BE2C (cell line): Measurements from ENCODE around the gene AGBL4.

Experiments
- DNase-seq: peaks from one replicate; pipeline ENCODE4 v3.0.0-alpha.2; 2020
- H3K27me3 ChIP-seq: fragments of 250-450 bp; sonication (Bioruptor Pico); 2 replicates; pipeline ENCODE4 v1.5.1; 2020; ENCODE audit warnings: mild to moderate bottlenecking
- H3K36me3 ChIP-seq: fragments of 250-450 bp; sonication (Bioruptor Pico); 2 replicates; pipeline ENCODE4 v1.5.1; 2020; ENCODE audit warnings: mild to moderate bottlenecking
- H3K4me1 ChIP-seq: fragments of 250-450 bp; sonication (Bioruptor Pico); 2 replicates; pipeline ENCODE4 v1.5.1; 2020
- H3K4me3 ChIP-seq: 2 replicates; pipeline ENCODE4 v1.5.1; 2011; ENCODE audit warnings: low read depth, low read length
- H3K9me3 ChIP-seq: fragments of 250-450 bp; sonication (Bioruptor Pico); 2 replicates; pipeline ENCODE4 v1.5.1; 2020
- TF ChIP-seq, protein P1 (sequence below): IDR thresholded peaks from 2 replicates; pipeline ENCODE4 v1.5.1; 2012; ENCODE audit warnings: mild to moderate bottlenecking, low read depth, low read length

The AGBL4 gene

DNA sequence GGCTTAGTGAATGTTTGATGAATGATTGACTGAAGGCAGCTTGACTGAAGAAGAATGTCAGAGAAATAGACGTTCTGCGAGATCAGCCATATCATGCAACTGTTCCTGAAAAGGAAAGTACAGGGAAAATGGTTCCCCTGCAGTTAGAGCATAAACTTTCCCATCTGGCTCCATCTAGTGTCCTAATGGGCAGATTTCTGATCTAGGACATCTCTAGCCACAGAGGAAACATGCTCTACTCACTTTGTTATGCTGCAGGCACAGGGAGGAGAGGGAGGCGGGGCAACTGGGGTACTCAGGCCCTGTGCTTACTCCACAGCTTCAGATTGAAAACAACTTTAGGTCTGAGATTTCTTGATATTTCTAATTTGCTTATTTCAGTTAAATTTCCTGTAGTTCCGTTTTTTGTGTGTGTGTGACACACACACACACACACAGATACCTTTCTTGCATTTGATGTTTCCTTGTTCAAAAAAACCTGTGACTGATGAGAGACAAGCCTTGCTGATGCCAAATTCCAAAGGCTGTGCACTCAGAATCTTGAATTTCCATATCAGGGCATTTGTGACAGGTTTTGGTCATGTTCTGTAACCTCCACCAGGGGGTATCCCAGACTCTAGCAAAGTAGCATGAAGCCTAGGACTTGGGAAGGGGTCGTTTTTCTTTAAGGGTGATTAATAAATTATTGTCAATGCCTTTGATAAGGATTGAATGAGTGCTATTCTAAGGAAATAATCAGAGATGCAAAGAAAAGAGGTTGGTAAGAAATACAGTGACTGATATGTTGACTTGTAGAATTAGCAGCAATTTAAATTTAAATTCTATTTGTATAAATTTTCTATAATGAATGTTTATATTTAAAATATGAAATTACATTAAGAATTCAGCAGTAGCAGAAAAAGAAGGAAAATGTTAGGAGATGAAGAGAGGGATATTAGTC, 1107.4 kb downstream of the AGBL4 start:
- peaks cover 29% of the 10 kb centered on the region for H3K4me1 ChIP-seq
- peak; percentile 72 for DNase-seq
- H3K27me3 ChIP-seq: no peaks in the 10 kb centered on the region
- H3K36me3 ChIP-seq: no peaks in the 10 kb centered on the region
- H3K4me3 ChIP-seq: no peak overlapping the region
- TF ChIP-seq, protein P1, sequence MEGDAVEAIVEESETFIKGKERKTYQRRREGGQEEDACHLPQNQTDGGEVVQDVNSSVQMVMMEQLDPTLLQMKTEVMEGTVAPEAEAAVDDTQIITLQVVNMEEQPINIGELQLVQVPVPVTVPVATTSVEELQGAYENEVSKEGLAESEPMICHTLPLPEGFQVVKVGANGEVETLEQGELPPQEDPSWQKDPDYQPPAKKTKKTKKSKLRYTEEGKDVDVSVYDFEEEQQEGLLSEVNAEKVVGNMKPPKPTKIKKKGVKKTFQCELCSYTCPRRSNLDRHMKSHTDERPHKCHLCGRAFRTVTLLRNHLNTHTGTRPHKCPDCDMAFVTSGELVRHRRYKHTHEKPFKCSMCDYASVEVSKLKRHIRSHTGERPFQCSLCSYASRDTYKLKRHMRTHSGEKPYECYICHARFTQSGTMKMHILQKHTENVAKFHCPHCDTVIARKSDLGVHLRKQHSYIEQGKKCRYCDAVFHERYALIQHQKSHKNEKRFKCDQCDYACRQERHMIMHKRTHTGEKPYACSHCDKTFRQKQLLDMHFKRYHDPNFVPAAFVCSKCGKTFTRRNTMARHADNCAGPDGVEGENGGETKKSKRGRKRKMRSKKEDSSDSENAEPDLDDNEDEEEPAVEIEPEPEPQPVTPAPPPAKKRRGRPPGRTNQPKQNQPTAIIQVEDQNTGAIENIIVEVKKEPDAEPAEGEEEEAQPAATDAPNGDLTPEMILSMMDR: peak; percentile 63
- H3K9me3 ChIP-seq: no peaks in the 10 kb centered on the region

DNA sequence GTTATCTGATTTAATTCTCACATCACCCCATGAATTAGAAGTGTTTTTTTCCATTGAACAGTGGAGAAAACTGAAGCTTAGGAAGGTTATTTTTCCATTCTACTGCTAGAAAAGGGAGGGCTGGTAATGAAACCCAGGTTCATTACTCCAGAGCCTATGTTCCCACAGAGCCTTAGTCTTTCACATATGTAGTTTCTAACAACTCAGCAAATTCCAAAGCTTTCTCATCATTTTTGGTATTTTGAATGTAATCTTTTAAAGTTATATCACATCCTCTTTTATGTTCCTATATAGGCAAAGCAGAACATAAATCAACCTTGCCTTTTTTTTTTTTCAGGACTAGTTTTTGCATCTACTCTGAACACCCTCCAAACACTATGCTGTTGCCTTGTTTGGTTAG, 1115.1 kb downstream of the AGBL4 start:
- no peaks in the 10 kb centered on the region for H3K9me3 ChIP-seq
- H3K27me3 ChIP-seq: no peaks in the 10 kb centered on the region
- no peak overlapping the region for H3K4me3 ChIP-seq

DNA sequence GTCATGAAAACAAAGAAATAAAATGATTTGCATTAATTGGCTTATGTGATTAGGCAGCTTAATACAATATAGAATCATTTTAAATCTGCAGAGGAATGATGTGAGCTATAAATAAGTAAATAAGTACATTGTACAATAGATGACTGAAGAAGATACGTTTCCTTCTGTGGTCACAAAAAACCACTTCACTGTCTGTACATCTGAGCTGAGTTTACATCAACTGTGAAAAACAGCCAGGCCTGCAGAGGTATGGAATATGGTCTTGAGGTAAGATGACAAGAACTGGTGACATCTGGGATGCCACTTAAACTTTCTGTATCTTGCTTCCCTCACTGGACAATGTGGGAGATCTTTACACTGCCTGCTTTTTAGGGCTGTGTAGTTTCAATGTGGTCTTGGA, 1117.0 kb downstream of the AGBL4 start:
- TF ChIP-seq, protein P1: no peak
- H3K4me3 ChIP-seq: no peak overlapping the region
- no peak for DNase-seq
- no peaks in the 10 kb centered on the region for H3K4me1 ChIP-seq
- H3K36me3 ChIP-seq: no peaks in the 10 kb centered on the region
- no peaks in the 10 kb centered on the region for H3K9me3 ChIP-seq
- H3K27me3 ChIP-seq: no peaks in the 10 kb centered on the region

More for the DNA sequence above, 1115.1 kb downstream of the AGBL4 start:
- TF ChIP-seq, protein P1: no peak
- no peaks in the 10 kb centered on the region for H3K4me1 ChIP-seq
- no peaks in the 10 kb centered on the region for H3K36me3 ChIP-seq
- DNase-seq: no peak

DNA sequence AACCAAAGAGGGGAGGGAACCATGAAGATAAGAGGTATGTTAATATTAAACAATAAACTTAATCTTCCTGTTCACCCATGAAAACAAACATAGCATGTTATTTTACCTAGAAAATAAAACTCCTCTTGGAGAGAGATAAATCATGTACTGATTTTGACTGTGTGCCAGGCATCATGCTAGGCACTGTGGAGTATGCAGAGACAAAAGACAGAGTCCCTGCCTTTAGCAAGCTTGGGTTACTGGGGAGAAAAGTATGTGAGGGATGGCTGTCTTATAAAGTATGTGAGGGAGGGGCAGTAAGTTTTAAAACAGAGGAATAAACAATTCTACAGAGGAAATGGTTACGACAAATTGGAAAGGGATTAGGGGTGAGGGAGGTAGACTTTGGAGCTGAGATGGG, 1117.6 kb downstream of the AGBL4 start:
- no peak for DNase-seq
- no peaks in the 10 kb centered on the region for H3K4me1 ChIP-seq
- no peaks in the 10 kb centered on the region for H3K27me3 ChIP-seq
- no peaks in the 10 kb centered on the region for H3K36me3 ChIP-seq
- TF ChIP-seq, protein P1: no peak
- H3K4me3 ChIP-seq: no peak overlapping the region
- no peaks in the 10 kb centered on the region for H3K9me3 ChIP-seq

DNA sequence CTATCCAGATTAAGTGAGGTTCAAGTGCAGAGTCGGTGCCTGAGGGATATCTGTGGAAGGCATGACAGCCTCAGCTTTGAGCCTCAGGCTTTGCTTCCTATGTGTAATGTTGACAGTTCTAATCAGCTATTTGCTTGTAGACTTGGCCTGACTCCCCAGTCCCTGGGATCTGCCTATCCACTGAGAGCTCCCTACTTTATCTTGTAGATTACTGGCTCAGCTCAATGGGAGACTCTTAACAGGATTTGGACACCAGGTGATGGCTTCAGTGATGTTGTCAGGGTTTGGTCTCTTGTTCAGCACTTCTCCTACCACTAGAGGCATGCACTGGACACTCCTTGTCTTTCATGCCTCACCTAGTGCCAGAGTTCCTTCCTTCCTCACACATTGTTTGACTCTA, 1120.5 kb downstream of the AGBL4 start:
- Histone ChIP-seq H3K27me3 (no peaks in the 10 kb centered on the region), H3K36me3 (no peaks in the 10 kb centered on the region), H3K9me3 (no peaks in the 10 kb centered on the region), H3K4me1 (no peaks in the 10 kb centered on the region), H3K4me3 (no peak overlapping the region)
- DNase-seq: no peak
- TF ChIP-seq, protein P1: peak; percentile 9; the same call in 1 of the 2 replicates

DNA sequence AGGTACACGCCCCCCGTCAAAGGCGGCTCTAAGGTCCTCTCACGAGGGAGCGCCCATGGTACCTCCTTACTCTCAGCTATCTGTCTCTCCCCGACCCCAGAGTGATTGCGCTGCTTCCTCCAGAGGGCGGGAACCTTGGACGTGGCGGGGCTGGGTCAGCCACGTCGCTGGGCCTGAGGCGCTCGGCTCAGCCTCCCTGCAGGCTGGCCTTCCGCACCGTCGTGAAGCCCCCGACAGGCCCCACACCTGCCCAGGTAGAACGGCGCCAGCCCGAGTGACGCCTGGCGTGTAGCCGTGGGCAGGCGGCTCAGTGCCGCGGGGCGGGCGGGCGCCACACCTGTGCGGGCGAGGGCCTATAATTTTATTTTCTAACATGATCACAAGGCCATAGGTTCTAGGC, 1124.9 kb downstream of the AGBL4 start:
- H3K4me3 ChIP-seq: no peak overlapping the region
- TF ChIP-seq, protein P1: no peak
- DNase-seq: no peak
- no peaks in the 10 kb centered on the region for H3K4me1 ChIP-seq
- no peaks in the 10 kb centered on the region for H3K9me3 ChIP-seq
- no peaks in the 10 kb centered on the region for H3K27me3 ChIP-seq
- no peaks in the 10 kb centered on the region for H3K36me3 ChIP-seq
